Mesendoderm (in vitro differentiated cells): ENCODE measurements around the gene VPS13A.

Experiments used
- DNase-seq: peaks from one replicate; pipeline ENCODE4 v3.0.0; 2013
- H2AK5ac ChIP-seq: 2 replicates; pipeline ENCODE4 v1.6.1; 2013; ENCODE audit warnings: low read length, inconsistent platforms
- H2BK120ac ChIP-seq: 2 replicates; pipeline ENCODE4 v1.6.1; 2013; ENCODE audit warnings: low read depth, mild to moderate bottlenecking, low read length, moderate library complexity, mixed read lengths
- H2BK15ac ChIP-seq: replicated peaks from 2 replicates; pipeline ENCODE4 v1.6.1; 2013; ENCODE audit warnings: low read depth, mild to moderate bottlenecking, moderate library complexity
- H2BK5ac ChIP-seq: 2 replicates; pipeline ENCODE4 v1.6.1; 2013; ENCODE audit warnings: low read length, inconsistent platforms
- H3K18ac ChIP-seq: 2 replicates; pipeline ENCODE4 v1.6.1; 2013; ENCODE audit warnings: mild to moderate bottlenecking, low read length, mixed read lengths
- H3K23ac ChIP-seq: one replicate; pipeline ENCODE4 v1.6.1; 2013; ENCODE audit warnings: low read length
- H3K27ac ChIP-seq: 2 replicates; pipeline ENCODE4 v1.5.1; 2013; ENCODE audit warnings: low read depth, mild to moderate bottlenecking, inconsistent platforms, low read length, moderate library complexity
- H3K27me3 ChIP-seq: 2 replicates; pipeline ENCODE4 v1.6.1; 2013; ENCODE audit warnings: low read length, control low read depth, mild to moderate bottlenecking, inconsistent platforms; ENCODE audit not compliant: insufficient read depth, poor library complexity
- H3K36me3 ChIP-seq: 2 replicates; pipeline ENCODE4 v1.6.1; 2013; ENCODE audit warnings: low read length, inconsistent platforms; ENCODE audit not compliant: control insufficient read depth, insufficient read depth
- H3K4ac ChIP-seq: one replicate; pipeline ENCODE4 v1.6.1; 2013; ENCODE audit warnings: low read depth, mild to moderate bottlenecking, low read length, moderate library complexity
- H3K4me1 ChIP-seq: 2 replicates; pipeline ENCODE4 v1.6.1; 2013; ENCODE audit warnings: low read depth, low read length, inconsistent platforms; ENCODE audit not compliant: control insufficient read depth
- H3K4me2 ChIP-seq: 2 replicates; pipeline ENCODE4 v1.6.1; 2013; ENCODE audit warnings: low read length
- H3K4me3 ChIP-seq: 2 replicates; pipeline ENCODE4 v1.5.1; 2013; ENCODE audit warnings: mild to moderate bottlenecking, low read length
- H3K56ac ChIP-seq: one replicate; pipeline ENCODE4 v1.6.1; 2013; ENCODE audit warnings: low read length
- H3K79me1 ChIP-seq: 2 replicates; pipeline ENCODE4 v1.6.1; 2013; ENCODE audit warnings: low read length, inconsistent platforms
- H3K79me2 ChIP-seq: 2 replicates; pipeline ENCODE4 v1.6.1; 2013; ENCODE audit warnings: mild to moderate bottlenecking, low read length; ENCODE audit not compliant: control insufficient read depth, insufficient read depth
- H3K9ac ChIP-seq: 2 replicates; pipeline ENCODE4 v1.6.1; 2013; ENCODE audit warnings: low read length, inconsistent platforms
- H4K5ac ChIP-seq: one replicate; pipeline ENCODE4 v1.6.1; 2013; ENCODE audit warnings: low read length
- H4K8ac ChIP-seq: one replicate; pipeline ENCODE4 v1.6.1; 2013; ENCODE audit warnings: low read depth, mild to moderate bottlenecking, control low read depth, low read length, moderate library complexity
- WGBS: extraction: QIAGEN DNeasy Blood & Tissue Kit; methylation state at CpG from one replicate; pipeline ENCODE4 v1.1.7; 2013; ENCODE audit warnings: low lambda C conversion rate, missing lambda C conversion rate; ENCODE audit not compliant: insufficient coverage; ENCODE audit errors: extremely low coverage; 5-methylcytosine and 5-hydroxymethylcytosine counted together

VPS13A gene

DNA sequence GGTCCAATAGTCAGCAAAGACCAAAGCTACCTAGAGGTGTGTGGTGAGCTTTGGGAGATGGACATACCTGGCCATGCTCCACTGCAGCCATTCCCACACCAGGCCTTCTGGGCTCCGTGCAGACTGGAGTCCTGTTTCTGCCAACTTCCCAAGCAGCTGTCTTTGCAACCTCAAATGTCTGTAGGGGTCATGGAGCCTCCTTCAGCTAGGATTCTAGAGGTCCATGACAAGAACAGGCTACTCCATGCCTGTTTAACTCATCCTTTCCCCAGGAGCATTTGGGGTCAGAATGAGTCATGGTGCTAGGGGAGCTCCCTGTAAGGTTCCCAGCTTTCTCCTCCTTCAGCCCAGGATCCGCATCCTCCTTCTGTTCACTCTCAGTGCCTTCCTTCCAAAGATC, 17.1 kb downstream of the VPS13A start:
- Histone ChIP-seq H3K4me2 (no peak overlapping the region), H3K9ac (no peak overlapping the region), H2AK5ac (no peak overlapping the region), H2BK5ac (no peak overlapping the region), H3K56ac (no peak overlapping the region), H3K18ac (no peak overlapping the region), H3K27ac (no peak overlapping the region), H4K5ac (no peak overlapping the region), H3K4me1 (no peaks in the 10 kb centered on the region), H3K79me1 (peaks cover 4% of the 10 kb centered on the region), H3K27me3 (no peaks in the 10 kb centered on the region), H3K36me3 (no peaks in the 10 kb centered on the region), H3K23ac (no peak overlapping the region), H3K79me2 (peaks cover 3% of the 10 kb centered on the region), H3K4me3 (no peak overlapping the region), H2BK15ac (no peak overlapping the region), H3K4ac (no peak overlapping the region), H2BK120ac (no peak overlapping the region), H4K8ac (no peak overlapping the region)
- DNase-seq = no peak
- no CpG with 5 or more reads among the region's 2 CpGs for WGBS

DNA sequence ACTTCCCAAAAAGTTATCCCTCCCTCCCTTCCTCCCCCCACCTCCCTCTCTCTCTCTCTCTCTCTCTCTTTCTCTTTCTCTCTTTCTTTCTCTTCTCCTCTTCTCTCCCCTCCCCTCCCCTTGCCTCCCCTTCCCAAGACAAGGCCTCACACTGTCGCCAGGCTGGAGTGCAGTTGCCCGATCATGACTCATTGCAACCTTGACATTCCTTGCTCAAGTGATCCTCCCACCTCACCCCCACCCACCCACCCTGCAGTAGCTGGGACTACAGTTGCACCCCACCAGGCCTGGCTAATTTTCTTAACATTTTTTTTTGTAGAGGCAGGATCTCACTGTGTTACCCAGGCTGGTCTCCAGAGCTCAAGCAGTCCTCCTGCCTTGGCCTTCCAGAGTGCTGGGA, 32.8 kb downstream of the VPS13A start:
- no peak overlapping the region for H2AK5ac ChIP-seq
- peak; percentile 92 for DNase-seq
- WGBS = no CpG with 5 or more reads among the region's 2 CpGs
- H2BK15ac ChIP-seq = no peak overlapping the region
- H3K4me1 ChIP-seq = no peaks in the 10 kb centered on the region
- no peak overlapping the region for H3K4me2 ChIP-seq
- no peak overlapping the region for H2BK5ac ChIP-seq
- no peak overlapping the region for H3K56ac ChIP-seq
- no peak overlapping the region for H4K5ac ChIP-seq
- H3K9ac ChIP-seq = no peak overlapping the region
- no peaks in the 10 kb centered on the region for H3K27me3 ChIP-seq
- no peaks in the 10 kb centered on the region for H3K79me2 ChIP-seq
- no peak overlapping the region for H3K27ac ChIP-seq
- no peak overlapping the region for H4K8ac ChIP-seq
- H3K4ac ChIP-seq = no peak overlapping the region
- no peaks in the 10 kb centered on the region for H3K36me3 ChIP-seq
- H3K4me3 ChIP-seq = no peak overlapping the region
- H3K23ac ChIP-seq = no peak overlapping the region
- no peak overlapping the region for H3K18ac ChIP-seq
- H2BK120ac ChIP-seq = no peak overlapping the region
- no peaks in the 10 kb centered on the region for H3K79me1 ChIP-seq

DNA sequence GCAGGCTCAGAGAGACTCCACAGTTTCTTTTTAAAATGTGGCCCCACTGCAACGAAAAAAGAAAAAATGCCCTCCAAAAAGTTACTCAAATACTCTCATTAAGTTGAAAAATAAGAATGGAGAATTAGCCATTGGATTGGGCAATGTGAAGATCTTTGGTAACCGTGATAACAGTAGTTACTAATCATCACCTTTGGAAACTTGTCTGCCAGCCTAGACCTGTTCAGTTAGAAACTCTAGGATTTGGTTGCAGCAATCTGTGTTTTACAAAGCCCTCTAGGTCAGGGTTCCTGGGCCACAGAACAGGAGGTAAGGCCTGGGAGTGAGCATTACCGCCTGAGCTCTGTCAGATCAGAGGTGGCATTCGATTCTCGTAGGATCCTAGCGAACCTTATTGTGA, 34.2 kb downstream of the VPS13A start:
- no peak overlapping the region for H2BK5ac ChIP-seq
- H3K79me2 ChIP-seq = no peaks in the 10 kb centered on the region
- H2BK15ac ChIP-seq = no peak overlapping the region
- H3K18ac ChIP-seq = no peak overlapping the region
- H4K5ac ChIP-seq = no peak overlapping the region
- no peak overlapping the region for H4K8ac ChIP-seq
- H3K4me3 ChIP-seq = no peak overlapping the region
- no peak overlapping the region for H3K23ac ChIP-seq
- H3K4me2 ChIP-seq = no peak overlapping the region
- no peak overlapping the region for H3K9ac ChIP-seq
- no peak for DNase-seq
- H2AK5ac ChIP-seq = no peak overlapping the region
- no peaks in the 10 kb centered on the region for H3K27me3 ChIP-seq
- no peaks in the 10 kb centered on the region for H3K36me3 ChIP-seq
- no peak overlapping the region for H3K56ac ChIP-seq
- no peak overlapping the region for H3K4ac ChIP-seq
- no CpG with 5 or more reads among the region's 6 CpGs for WGBS
- no peaks in the 10 kb centered on the region for H3K4me1 ChIP-seq
- no peaks in the 10 kb centered on the region for H3K79me1 ChIP-seq
- H3K27ac ChIP-seq = no peak overlapping the region
- no peak overlapping the region for H2BK120ac ChIP-seq

DNA sequence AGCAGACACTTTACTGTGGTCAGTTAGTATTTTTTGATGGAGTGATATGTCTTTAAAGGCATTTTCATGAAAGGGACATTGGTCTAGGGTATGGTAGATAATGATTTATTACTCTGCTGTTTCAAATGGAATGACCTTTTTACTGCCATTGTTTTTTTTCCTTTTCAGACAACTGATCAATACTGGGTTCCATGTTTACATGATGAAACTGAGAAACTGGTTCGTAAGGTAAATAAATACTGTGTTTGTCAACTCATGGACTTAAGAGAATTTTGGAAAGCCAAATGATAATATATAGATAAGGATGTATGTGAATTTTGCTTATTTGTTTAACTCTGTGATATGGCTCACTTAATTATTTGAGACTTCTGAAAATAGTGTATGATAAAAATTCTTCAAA, 35.5 kb downstream of the VPS13A start:
- Histone ChIP-seq H2BK15ac (no peak overlapping the region), H3K4me2 (no peak overlapping the region), H3K4me3 (no peak overlapping the region), H3K9ac (no peak overlapping the region), H3K4me1 (no peaks in the 10 kb centered on the region), H3K23ac (no peak overlapping the region), H3K4ac (no peak overlapping the region), H3K79me2 (no peaks in the 10 kb centered on the region), H3K18ac (no peak overlapping the region), H3K79me1 (no peaks in the 10 kb centered on the region), H2BK5ac (no peak overlapping the region), H2BK120ac (no peak overlapping the region), H3K27ac (no peak overlapping the region), H3K27me3 (no peaks in the 10 kb centered on the region), H2AK5ac (no peak overlapping the region), H3K56ac (no peak overlapping the region), H3K36me3 (no peaks in the 10 kb centered on the region), H4K8ac (no peak overlapping the region), H4K5ac (no peak overlapping the region)
- WGBS = no CpG with 5 or more reads among the region's 1 CpG
- no peak for DNase-seq

DNA sequence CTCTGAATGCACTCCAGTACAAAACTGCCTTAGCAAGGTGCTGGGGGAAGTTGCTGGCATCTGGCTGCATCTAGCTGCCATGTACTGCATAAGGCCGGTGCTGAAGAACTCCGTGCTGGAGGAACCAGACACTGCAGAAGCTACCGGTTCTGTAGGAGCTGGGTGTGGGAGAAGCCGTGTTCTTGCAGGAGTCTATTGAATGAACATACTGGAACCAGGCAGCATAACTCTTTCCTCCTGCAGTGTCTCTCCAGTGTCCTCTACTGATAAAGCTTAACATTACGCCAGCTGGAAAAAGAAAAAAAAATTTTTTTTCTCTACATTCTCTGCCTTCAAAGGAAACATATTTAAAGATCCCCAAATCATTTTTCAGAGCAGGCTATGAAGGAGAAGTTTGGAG, 38.5 kb downstream of the VPS13A start:
- no peaks in the 10 kb centered on the region for H3K36me3 ChIP-seq
- no peak overlapping the region for H3K4ac ChIP-seq
- no peak overlapping the region for H3K23ac ChIP-seq
- H3K9ac ChIP-seq = no peak overlapping the region
- no peak overlapping the region for H4K5ac ChIP-seq
- no peaks in the 10 kb centered on the region for H3K79me1 ChIP-seq
- H2AK5ac ChIP-seq = no peak overlapping the region
- H4K8ac ChIP-seq = no peak overlapping the region
- no peak overlapping the region for H3K56ac ChIP-seq
- no peaks in the 10 kb centered on the region for H3K79me2 ChIP-seq
- no peaks in the 10 kb centered on the region for H3K27me3 ChIP-seq
- H3K4me2 ChIP-seq = no peak overlapping the region
- DNase-seq = peak; percentile 19
- H3K27ac ChIP-seq = no peak overlapping the region
- WGBS = no CpG with 5 or more reads among the region's 5 CpGs
- H2BK5ac ChIP-seq = no peak overlapping the region
- H3K4me3 ChIP-seq = no peak overlapping the region
- no peak overlapping the region for H2BK15ac ChIP-seq
- H3K4me1 ChIP-seq = no peaks in the 10 kb centered on the region
- H3K18ac ChIP-seq = no peak overlapping the region
- no peak overlapping the region for H2BK120ac ChIP-seq

DNA sequence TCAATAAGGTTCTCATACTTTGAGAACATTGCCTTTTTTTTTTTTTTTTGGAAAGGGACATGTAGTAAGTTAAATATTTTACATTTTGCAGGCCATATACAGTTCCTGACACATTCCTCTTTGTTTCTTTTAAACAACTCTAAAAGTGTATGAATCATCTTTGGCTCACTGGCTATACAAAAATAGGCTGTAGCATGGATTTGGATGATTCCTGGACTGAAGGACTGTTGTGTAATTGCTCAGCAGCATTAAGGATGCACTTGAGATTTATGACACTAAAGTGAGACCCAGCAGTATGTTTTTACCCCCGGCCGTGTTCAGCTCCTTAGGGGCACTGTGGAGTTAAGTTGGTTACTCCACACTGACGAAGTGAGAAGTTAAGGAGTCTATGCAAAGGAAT, 41.3 kb downstream of the VPS13A start:
- H3K56ac ChIP-seq = no peak overlapping the region
- DNase-seq = no peak
- H2AK5ac ChIP-seq = no peak overlapping the region
- H2BK15ac ChIP-seq = no peak overlapping the region
- no peak overlapping the region for H3K4me3 ChIP-seq
- H3K36me3 ChIP-seq = no peaks in the 10 kb centered on the region
- no peak overlapping the region for H4K8ac ChIP-seq
- H2BK120ac ChIP-seq = no peak overlapping the region
- no peak overlapping the region for H2BK5ac ChIP-seq
- no peak overlapping the region for H3K4me2 ChIP-seq
- no peak overlapping the region for H3K4ac ChIP-seq
- no CpG with 5 or more reads among the region's 3 CpGs for WGBS
- H4K5ac ChIP-seq = no peak overlapping the region
- no peaks in the 10 kb centered on the region for H3K79me1 ChIP-seq
- no peaks in the 10 kb centered on the region for H3K27me3 ChIP-seq
- no peaks in the 10 kb centered on the region for H3K79me2 ChIP-seq
- H3K18ac ChIP-seq = no peak overlapping the region
- H3K4me1 ChIP-seq = no peaks in the 10 kb centered on the region
- H3K27ac ChIP-seq = no peak overlapping the region
- H3K9ac ChIP-seq = no peak overlapping the region
- H3K23ac ChIP-seq = no peak overlapping the region
